SK-N-SH treated with all-trans-retinoic acid at 6 μM for 48 hours (cell line): ENCODE results near the gene OTUD5.

Source experiments
- ATAC-seq: fragments of 200-7000 bp; cut with Tn5 transposase; 3 replicates; pipeline ENCODE4 v1.9.1; 2020; ENCODE audit warnings: mild to moderate bottlenecking, moderate library complexity
- ARNTL ChIP-seq: fragments of 450-650 bp; formaldehyde crosslinking; IDR thresholded peaks from 2 replicates; pipeline ENCODE4 v1.5.0; 2020; ENCODE audit warnings: low read depth, mild to moderate bottlenecking, moderate library complexity, borderline replicate concordance
- BACH2 ChIP-seq: fragments of 250-450 bp; sonication (Bioruptor Pico); IDR thresholded peaks from 2 replicates; pipeline ENCODE4 v1.9.0; 2021; ENCODE audit warnings: mild to moderate bottlenecking, borderline replicate concordance
- CSDC2 ChIP-seq: fragments of 250-450 bp; sonication (Bioruptor Pico); IDR thresholded peaks from 2 replicates; pipeline ENCODE4 v1.5.0; 2020; ENCODE audit warnings: mild to moderate bottlenecking, moderate library complexity
- ESRRG ChIP-seq: fragments of 250-450 bp; sonication (Bioruptor Pico); IDR thresholded peaks from 2 replicates; pipeline ENCODE4 v1.6.1; 2021; ENCODE audit warnings: mild to moderate bottlenecking
- PPARA ChIP-seq: fragments of 250-450 bp; sonication (Bioruptor Pico); IDR thresholded peaks from 2 replicates; pipeline ENCODE4 v1.5.0; 2020; ENCODE audit warnings: mild to moderate bottlenecking, borderline replicate concordance
- TCF4 ChIP-seq: fragments of 250-450 bp; sonication (Bioruptor Pico); IDR thresholded peaks from 2 replicates; pipeline ENCODE4 v1.8.0; 2021; ENCODE audit warnings: mild to moderate bottlenecking, moderate library complexity, borderline replicate concordance
- TOX ChIP-seq: fragments of 250-450 bp; sonication (Bioruptor Pico); IDR thresholded peaks from 2 replicates; pipeline ENCODE4 v1.8.0; 2021; ENCODE audit warnings: mild to moderate bottlenecking, moderate library complexity, borderline replicate concordance
- ZC3H10 ChIP-seq: fragments of 250-450 bp; sonication (Bioruptor Pico); IDR thresholded peaks from 2 replicates; pipeline ENCODE4 v1.5.1; 2021; ENCODE audit warnings: mild to moderate bottlenecking, moderate library complexity
- ZFP30 ChIP-seq: fragments of 450-650 bp; formaldehyde crosslinking; IDR thresholded peaks from 2 replicates; pipeline ENCODE4 v1.5.0; 2022; ENCODE audit warnings: mild to moderate bottlenecking, moderate library complexity
- ZNF565 ChIP-seq: fragments of 450-650 bp; formaldehyde crosslinking; conservative IDR thresholded peaks from 2 replicates; pipeline ENCODE4 v1.5.0; 2020; ENCODE audit warnings: low read depth, mild to moderate bottlenecking, moderate library complexity
- ZNF70 ChIP-seq: fragments of 450-650 bp; formaldehyde crosslinking; IDR thresholded peaks from 2 replicates; pipeline ENCODE4 v1.5.0; 2020; ENCODE audit warnings: mild to moderate bottlenecking, moderate library complexity
- ZNF8 ChIP-seq: fragments of 450-650 bp; formaldehyde crosslinking; IDR thresholded peaks from 2 replicates; pipeline ENCODE4 v1.5.0; 2020; ENCODE audit warnings: mild to moderate bottlenecking, moderate library complexity
- TF ChIP-seq, protein P1 (sequence below): fragments of 250-450 bp; sonication (Bioruptor Pico); IDR thresholded peaks from 2 replicates; pipeline ENCODE4 v1.8.0; 2020; ENCODE audit warnings: mild to moderate bottlenecking, moderate library complexity, borderline replicate concordance
- TF ChIP-seq, protein P2 (sequence below): fragments of 250-450 bp; sonication (Bioruptor Pico); IDR thresholded peaks from 2 replicates; pipeline ENCODE4 v1.5.0; 2020; ENCODE audit warnings: mild to moderate bottlenecking, moderate library complexity
- TF ChIP-seq, protein P3 (sequence below): fragments of 250-450 bp; sonication (Bioruptor Pico); IDR thresholded peaks from 2 replicates; pipeline ENCODE4 v1.5.1; 2021; ENCODE audit warnings: mild to moderate bottlenecking, moderate library complexity
- TF ChIP-seq, protein P4 (sequence below): fragments of 250-450 bp; sonication (Bioruptor Pico); IDR thresholded peaks from 2 replicates; pipeline ENCODE4 v1.5.1; 2020; ENCODE audit warnings: low read depth, mild to moderate bottlenecking, moderate library complexity
- TF ChIP-seq, protein P5 (sequence below): fragments of 250-450 bp; sonication (Bioruptor Pico); IDR thresholded peaks from 2 replicates; pipeline ENCODE4 v1.8.0; 2021; ENCODE audit warnings: low read depth, mild to moderate bottlenecking, moderate library complexity, borderline replicate concordance

The OTUD5 gene

DNA sequence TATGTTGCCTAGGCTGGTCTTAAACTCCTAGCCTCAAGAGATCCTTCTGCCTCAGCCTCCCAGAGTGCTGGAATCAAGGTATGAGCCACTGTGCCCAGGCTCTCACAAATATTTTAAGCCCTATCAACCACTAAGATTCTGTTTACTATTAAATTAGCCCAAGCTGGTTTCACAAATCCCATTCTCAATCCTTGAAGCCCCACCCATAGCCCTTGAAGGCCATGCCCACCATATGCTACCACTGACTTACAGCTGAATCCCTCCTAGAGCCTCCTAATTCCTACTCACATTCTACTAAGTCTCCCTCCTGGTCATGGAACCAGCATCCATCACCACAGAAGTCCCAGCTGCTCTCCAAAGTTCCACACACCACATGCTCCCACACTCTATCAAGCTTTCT, 34.9 kb upstream of the OTUD5 start (continued):
- TF ChIP-seq, protein P1, sequence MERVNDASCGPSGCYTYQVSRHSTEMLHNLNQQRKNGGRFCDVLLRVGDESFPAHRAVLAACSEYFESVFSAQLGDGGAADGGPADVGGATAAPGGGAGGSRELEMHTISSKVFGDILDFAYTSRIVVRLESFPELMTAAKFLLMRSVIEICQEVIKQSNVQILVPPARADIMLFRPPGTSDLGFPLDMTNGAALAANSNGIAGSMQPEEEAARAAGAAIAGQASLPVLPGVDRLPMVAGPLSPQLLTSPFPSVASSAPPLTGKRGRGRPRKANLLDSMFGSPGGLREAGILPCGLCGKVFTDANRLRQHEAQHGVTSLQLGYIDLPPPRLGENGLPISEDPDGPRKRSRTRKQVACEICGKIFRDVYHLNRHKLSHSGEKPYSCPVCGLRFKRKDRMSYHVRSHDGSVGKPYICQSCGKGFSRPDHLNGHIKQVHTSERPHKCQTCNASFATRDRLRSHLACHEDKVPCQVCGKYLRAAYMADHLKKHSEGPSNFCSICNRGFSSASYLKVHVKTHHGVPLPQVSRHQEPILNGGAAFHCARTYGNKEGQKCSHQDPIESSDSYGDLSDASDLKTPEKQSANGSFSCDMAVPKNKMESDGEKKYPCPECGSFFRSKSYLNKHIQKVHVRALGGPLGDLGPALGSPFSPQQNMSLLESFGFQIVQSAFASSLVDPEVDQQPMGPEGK (CRISPR knock-in tag), result no peak

DNA sequence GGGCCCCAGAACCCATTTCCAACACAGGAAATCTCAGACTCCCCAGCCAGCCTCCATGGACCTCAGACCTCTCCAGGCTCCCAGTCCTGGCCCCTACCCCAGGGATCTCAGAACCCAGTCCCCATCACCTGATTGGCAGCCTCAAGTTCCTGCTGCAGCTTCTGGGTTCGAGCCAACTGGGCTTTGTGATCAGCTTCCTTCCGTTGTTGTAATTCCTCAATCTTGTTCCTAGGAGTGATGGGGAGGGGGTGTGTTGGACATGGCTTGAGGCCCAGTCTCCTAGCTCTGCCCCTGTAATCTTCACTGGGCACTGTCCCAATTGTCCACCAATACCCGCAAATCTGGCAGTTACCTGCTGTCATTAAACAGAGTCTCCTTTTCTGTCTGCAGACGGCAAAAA, 32.1 kb upstream of the OTUD5 start:
- no peak for ATAC-seq
- TF ChIP-seq ZNF70, result no peak
- TF ChIP-seq, protein P2, sequence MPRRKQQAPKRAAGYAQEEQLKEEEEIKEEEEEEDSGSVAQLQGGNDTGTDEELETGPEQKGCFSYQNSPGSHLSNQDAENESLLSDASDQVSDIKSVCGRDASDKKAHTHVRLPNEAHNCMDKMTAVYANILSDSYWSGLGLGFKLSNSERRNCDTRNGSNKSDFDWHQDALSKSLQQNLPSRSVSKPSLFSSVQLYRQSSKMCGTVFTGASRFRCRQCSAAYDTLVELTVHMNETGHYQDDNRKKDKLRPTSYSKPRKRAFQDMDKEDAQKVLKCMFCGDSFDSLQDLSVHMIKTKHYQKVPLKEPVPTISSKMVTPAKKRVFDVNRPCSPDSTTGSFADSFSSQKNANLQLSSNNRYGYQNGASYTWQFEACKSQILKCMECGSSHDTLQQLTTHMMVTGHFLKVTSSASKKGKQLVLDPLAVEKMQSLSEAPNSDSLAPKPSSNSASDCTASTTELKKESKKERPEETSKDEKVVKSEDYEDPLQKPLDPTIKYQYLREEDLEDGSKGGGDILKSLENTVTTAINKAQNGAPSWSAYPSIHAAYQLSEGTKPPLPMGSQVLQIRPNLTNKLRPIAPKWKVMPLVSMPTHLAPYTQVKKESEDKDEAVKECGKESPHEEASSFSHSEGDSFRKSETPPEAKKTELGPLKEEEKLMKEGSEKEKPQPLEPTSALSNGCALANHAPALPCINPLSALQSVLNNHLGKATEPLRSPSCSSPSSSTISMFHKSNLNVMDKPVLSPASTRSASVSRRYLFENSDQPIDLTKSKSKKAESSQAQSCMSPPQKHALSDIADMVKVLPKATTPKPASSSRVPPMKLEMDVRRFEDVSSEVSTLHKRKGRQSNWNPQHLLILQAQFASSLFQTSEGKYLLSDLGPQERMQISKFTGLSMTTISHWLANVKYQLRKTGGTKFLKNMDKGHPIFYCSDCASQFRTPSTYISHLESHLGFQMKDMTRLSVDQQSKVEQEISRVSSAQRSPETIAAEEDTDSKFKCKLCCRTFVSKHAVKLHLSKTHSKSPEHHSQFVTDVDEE, result no peak
- TF ChIP-seq CSDC2, result no peak
- no peak for TF ChIP-seq TOX (CRISPR knock-in tag)
- no peak for TF ChIP-seq ZNF8 (CRISPR knock-in tag)
- no peak for TF ChIP-seq ESRRG (CRISPR knock-in tag)
- TF ChIP-seq, protein P3, sequence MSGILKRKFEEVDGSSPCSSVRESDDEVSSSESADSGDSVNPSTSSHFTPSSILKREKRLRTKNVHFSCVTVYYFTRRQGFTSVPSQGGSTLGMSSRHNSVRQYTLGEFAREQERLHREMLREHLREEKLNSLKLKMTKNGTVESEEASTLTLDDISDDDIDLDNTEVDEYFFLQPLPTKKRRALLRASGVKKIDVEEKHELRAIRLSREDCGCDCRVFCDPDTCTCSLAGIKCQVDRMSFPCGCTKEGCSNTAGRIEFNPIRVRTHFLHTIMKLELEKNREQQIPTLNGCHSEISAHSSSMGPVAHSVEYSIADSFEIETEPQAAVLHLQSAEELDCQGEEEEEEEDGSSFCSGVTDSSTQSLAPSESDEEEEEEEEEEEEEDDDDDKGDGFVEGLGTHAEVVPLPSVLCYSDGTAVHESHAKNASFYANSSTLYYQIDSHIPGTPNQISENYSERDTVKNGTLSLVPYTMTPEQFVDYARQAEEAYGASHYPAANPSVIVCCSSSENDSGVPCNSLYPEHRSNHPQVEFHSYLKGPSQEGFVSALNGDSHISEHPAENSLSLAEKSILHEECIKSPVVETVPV (CRISPR knock-in tag), result no peak
- no peak for TF ChIP-seq ZFP30 (CRISPR knock-in tag)
- TF ChIP-seq BACH2 (CRISPR knock-in tag), result no peak
- TF ChIP-seq, protein P1 (CRISPR knock-in tag), result no peak
- TF ChIP-seq, protein P4, sequence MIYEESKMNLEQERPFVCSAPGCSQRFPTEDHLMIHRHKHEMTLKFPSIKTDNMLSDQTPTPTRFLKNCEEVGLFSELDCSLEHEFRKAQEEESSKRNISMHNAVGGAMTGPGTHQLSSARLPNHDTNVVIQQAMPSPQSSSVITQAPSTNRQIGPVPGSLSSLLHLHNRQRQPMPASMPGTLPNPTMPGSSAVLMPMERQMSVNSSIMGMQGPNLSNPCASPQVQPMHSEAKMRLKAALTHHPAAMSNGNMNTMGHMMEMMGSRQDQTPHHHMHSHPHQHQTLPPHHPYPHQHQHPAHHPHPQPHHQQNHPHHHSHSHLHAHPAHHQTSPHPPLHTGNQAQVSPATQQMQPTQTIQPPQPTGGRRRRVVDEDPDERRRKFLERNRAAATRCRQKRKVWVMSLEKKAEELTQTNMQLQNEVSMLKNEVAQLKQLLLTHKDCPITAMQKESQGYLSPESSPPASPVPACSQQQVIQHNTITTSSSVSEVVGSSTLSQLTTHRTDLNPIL, result no peak
- TF ChIP-seq ZC3H10 (CRISPR knock-in tag), result no peak

DNA sequence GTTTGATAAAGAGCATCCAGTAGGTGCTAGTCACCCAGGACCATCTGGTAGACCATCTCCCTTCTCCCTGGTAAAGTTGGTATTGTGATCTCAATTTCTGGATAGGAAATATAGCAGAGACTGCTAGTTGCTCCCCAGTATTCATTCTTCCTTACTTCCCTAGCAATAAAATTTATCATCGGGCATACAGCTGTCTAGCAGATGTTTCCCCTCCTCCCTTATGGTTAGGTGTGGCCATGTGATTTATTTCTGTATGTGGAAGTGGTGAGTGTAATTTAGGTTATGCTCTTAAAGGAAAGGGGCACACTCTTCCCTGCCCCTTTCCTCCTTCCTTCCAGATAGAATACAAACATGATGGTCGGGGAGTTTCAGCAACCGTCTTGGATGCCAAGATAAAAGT, 26.5 kb upstream of the OTUD5 start:
- TF ChIP-seq CSDC2, result no peak
- TF ChIP-seq, protein P3 (CRISPR knock-in tag), result no peak
- TF ChIP-seq ZNF565 (CRISPR knock-in tag), result no peak
- TF ChIP-seq, protein P4, result no peak
- no peak for TF ChIP-seq BACH2 (CRISPR knock-in tag)
- no peak for TF ChIP-seq PPARA (CRISPR knock-in tag)
- no peak for TF ChIP-seq ARNTL (CRISPR knock-in tag)
- TF ChIP-seq ZNF70, result no peak
- no peak for ATAC-seq

DNA sequence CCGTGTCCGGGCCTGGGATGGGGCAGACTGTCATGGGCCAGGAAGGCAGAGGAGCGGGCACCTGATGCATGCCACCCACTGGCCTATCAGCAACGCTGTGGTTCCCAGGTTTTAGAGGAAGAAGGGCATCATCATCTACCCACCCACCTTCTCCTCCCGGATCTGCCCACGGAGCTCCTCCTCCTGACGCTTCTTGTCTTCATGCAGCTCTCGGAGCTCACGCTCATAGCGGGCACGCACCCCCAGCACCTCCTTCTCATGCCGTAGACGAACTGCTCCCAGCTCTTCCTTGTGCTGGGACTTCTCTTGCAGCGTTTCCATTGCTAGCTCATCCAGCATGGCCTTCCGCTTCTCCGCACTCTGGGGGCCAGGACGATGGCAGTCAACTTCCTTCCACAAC, 25.7 kb upstream of the OTUD5 start:
- no peak for ATAC-seq
- TF ChIP-seq BACH2 (CRISPR knock-in tag) (no peak), ZNF70 (no peak), ARNTL (CRISPR knock-in tag) (no peak), TCF4 (no peak)
- TF ChIP-seq, protein P5, sequence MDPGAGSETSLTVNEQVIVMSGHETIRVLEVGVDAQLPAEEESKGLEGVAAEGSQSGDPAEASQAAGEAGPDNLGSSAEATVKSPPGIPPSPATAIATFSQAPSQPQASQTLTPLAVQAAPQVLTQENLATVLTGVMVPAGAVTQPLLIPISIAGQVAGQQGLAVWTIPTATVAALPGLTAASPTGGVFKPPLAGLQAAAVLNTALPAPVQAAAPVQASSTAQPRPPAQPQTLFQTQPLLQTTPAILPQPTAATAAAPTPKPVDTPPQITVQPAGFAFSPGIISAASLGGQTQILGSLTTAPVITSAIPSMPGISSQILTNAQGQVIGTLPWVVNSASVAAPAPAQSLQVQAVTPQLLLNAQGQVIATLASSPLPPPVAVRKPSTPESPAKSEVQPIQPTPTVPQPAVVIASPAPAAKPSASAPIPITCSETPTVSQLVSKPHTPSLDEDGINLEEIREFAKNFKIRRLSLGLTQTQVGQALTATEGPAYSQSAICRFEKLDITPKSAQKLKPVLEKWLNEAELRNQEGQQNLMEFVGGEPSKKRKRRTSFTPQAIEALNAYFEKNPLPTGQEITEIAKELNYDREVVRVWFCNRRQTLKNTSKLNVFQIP (CRISPR knock-in tag), result no peak
